Breast epithelium (tissue), 3 donors: ENCODE data around the gene MAF.

Experiments
- CTCF ChIP-seq, 3 donors: fragments of 450-650 bp; IDR thresholded peaks; one replicate each; pipeline ENCODE4 v1.5.1; 2016 to 2017; ENCODE audit warnings: antibody characterized with exemption in 3 of 3, mild to moderate bottlenecking in 3 of 3, moderate library complexity in 3 of 3
- POLR2A ChIP-seq: fragments of 450-650 bp; IDR thresholded peaks from one replicate; pipeline ENCODE4 v1.6.1; 2016; ENCODE audit warnings: antibody characterized with exemption, mild to moderate bottlenecking, moderate library complexity
- POLR2AphosphoS5 ChIP-seq, 3 donors: sonication (generic); formaldehyde crosslinking; IDR thresholded peaks; one replicate each; pipeline ENCODE4 v1.6.1; 2017; ENCODE audit warnings: antibody characterized with exemption in 3 of 3

GRCh38 chr16:79573884-79574283 is 26.7 kb downstream of the MAF start:
- TF ChIP-seq POLR2A, result no peak
- TF ChIP-seq CTCF (IDR thresholded peaks at IDR 0.05), result no peak
- TF ChIP-seq POLR2AphosphoS5 (IDR thresholded peaks at IDR 0.05), result no peak
